Central memory CD4-positive, alpha-beta T cell (primary cell): ENCODE data around the gene ERFL.

Experiments
- DNase-seq: peaks from one replicate; pipeline ENCODE4 v3.0.0; 2022

The ERFL gene

GRCh38 chr19:41912899-41913537, 15.2 kb downstream of the ERFL start:
- no peak for DNase-seq

DNA sequence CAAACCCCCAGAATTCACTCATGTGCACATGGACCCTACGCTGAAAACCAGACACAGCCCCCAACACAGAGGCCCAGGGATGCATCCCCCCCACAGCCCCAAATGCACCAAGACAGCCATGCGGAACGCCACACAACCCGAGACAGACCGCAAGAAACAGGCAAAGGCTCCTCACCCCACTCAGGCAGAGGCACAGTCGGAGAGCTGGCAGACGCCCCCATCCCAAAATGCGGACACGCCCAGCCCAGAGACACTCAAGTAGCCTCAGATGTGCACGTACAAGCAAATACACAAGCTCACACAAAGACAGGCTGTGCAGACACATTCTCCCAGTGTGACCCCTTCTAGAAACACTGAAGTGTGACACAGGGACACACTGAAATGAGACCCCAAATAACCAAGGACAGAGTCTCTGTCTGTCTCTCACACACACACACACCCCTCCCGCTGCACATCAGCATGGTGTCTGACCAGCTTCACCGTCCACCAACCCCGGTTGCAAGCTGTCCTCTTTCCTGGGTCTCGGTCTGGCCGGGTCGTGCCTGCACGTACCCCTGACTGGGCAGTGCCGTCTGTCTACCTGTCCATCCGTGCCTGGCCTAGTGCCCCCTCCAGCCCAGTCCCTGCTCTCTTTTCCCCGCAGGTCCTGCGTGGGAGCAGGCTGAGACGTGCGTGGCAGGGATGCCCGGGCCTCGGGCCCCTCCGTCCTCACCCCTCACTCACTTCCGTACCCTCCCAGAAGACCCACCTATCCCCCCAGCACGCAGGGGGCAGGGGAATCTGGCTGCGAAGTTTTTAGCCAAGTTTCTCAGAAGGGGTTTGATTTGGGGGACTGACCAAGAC, 16.1 kb downstream of the ERFL start:
- DNase-seq = no peak

- no peak for DNase-seq
These were observed 17.0 kb downstream of the ERFL start for GRCh38 chr19:41910992-41911888.

GRCh38 chr19:41910240-41910991, 17.8 kb downstream of the ERFL start:
- DNase-seq = no peak

- no peak for DNase-seq
These were observed 18.5 kb downstream of the ERFL start for GRCh38 chr19:41909706-41910105.

- DNase-seq = no peak
These were observed 19.4 kb downstream of the ERFL start for GRCh38 chr19:41908724-41909464.

DNA sequence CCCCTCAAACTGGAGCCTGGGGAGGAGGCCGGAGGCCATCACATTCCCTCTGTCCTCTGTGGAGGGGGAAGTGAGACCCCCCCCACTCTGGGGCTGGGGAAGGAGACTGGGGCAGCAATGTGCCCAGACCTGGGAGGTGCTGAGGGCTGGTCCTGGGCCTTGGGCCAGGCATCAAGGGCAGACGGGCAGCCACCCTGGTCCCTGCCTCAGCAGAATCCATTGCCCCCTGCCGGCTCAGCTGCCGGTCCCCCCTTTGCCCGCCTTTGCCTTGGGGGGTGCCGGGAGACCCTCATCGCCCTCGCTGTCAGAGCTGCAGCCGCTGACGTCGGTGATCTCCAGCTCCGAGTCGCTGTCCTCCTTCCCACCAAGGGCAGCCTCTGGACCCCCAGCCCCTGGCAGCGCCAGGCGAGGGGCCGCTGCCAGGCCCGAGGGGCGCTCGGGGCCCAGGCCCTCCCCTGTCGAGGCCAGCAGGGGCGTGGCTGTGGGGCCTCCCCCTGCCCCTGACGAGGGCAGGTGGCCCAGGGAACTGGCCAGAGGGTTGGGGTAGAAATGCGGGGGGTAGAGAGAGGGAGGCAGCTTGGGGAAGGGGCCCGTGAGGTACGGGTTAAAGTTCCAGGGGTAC, 20.1 kb downstream of the ERFL start:
- DNase-seq = no peak

DNA sequence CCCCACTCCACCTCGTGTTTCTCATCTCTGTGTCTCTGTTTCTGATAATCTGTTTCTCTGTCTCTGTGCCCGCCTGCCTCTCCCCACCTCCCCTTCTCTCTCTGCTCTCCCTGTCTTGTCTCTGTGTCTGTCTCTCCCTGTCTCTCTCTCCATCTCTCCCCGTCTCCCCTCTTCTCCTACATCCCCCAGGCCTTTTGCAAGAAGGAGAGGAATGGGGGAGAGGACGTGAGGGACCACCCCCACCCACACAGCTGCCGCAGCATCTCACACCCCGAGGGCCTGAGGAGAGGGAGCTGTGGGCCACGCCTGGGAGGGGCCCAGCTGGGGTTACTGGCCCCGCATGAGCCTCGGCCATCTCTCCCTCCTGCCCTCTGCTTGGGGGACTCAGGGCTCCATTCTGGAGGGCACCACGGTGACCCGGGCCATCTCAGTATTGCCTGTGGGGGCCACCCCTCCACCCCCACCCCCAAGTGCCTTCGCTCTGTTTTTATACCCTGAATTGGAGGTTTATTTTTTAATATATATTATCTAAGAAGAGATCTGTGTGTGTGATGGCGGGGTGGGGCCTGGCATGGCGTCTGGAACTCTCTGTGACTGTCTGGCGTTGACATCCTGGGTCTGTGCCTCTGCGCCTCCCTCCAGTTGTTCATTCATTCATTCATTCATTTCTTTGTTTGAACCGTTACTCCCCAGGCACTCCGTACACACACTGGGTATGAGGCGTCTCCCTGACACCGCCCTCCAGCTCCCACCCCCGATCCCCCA, 21.2 kb downstream of the ERFL start:
- no peak for DNase-seq

- no peak for DNase-seq
These were observed 22.0 kb downstream of the ERFL start for GRCh38 chr19:41906271-41906670.

- DNase-seq = no peak
These were observed 22.8 kb downstream of the ERFL start for GRCh38 chr19:41905273-41906002.

DNA sequence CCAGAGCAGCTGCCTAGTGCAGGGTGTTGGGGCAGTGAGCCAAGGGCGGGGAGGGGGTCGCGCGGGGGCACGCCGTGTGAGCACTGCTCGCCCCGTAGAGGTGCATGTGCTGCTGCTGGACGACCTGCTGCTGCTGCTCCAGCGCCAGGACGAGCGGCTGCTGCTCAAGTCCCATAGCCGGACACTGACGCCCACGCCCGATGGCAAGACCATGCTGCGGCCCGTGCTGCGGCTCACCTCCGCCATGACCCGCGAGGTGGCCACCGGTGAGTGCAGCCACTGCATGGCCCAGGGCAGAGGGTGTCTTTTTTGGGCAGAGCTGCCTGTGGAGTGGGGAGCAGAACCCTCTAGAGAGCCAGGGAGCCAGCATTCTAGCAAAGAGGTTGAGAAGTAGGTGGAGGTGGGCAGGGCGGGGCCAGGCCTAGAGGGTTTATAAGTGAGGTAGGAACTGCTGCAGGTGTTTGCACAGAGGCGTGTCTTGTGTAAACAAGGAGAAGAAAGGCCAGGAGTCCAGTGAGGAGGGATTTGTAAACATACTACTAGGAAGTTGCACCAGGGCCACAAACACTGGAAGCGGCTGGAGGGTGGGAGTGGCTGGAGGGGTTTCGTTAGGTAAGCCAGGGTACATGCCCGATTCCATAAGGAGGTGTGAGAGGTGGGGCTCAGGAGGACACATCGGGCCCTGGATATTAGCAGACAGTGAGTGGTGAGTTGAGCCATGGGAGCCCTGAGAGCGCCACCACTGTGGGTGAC, 24.0 kb downstream of the ERFL start:
- DNase-seq = no peak

- no peak for DNase-seq
These were observed 24.9 kb downstream of the ERFL start for GRCh38 chr19:41903193-41903953.

- DNase-seq = no peak
These were observed 25.7 kb downstream of the ERFL start for GRCh38 chr19:41902594-41902993.

DNA sequence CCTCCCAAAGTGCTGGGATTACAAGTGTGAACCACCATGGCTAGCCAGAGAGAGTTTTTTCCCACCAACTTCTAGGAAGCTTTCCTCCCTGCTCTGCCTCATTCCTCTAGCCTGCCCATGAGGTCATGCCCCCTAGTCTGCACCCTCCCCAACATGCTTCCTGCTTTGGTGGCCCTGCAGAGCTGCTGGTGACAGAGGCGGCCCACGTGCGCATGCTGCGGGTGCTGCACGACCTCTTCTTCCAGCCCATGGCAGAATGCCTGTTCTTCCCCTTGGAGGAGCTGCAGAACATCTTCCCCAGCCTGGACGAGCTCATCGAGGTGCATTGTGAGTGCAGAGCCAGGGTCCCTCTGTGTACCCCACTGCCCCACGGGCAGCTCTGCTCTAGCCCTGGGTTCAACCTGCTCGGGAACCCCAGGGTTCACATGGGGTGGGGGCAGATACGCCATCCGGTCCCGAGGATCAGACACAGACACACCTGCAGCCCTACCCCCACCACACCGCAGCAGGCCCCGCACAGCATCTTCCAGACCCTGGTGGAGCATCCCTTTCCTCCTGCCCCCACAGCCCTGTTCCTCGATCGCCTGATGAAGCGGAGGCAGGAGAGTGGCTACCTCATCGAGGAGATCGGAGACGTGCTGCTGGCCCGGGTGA, 26.4 kb downstream of the ERFL start:
- DNase-seq = no peak

DNA sequence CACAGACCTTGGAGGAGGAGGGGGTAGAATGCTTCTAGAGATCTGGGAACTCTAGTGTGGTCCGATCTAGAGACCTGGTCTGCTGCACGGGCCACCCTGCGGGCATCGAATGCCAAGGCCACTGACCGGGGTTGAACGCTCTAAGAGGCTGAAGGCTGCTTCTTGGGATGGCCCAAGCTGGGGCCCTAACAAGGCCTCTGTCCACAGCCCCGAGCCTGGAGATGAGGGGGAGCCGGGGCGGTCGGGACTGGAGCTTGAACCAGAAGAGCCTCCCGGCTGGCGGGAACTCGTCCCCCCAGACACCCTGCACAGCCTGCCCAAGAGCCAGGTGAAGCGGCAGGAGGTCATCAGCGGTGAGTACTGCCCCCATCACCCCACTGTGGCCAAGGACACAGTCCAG, 30.0 kb downstream of the ERFL start:
- no peak for DNase-seq

DNA sequence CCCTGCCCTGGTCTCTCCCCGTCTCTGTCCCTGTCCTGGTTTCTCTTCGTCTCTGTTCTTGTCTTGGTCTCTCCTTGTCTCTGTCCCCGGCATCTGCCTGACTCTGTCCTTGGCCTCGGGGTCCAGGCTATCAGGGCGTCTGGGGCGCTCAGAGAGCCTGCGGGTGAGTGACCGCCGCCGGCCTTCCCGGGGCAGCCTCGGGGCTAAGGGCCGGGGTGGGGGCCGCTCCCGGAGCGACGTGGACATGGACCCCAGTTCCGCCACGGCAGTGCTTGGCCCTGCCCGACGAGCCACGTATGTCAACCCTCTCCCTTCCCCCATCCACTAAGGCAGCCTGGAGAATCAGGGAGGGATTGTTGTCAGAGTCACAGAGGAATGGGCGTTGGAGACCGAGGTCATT, 30.4 kb downstream of the ERFL start:
- no peak for DNase-seq

GRCh38 chr19:41897181-41897580, 31.1 kb downstream of the ERFL start:
- no peak for DNase-seq

DNA sequence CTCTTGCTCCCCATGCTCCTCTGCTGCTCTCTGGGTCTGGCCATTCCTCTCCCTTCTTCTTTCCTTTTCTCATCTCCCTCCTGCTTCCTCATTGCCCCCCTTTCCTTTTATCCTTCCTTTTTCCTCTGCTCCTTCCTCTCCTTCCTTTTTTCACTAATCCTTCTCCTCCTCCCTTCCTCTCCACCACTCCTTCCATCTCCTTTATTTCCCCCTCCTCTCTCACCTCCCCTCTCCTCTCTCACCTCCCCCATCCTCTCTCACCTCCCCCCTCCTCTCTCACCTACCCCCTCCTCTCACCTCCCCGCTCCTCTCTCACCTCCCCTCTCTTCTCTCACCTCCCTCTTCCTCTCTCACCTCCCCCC, 31.7 kb downstream of the ERFL start:
- no peak for DNase-seq
